DND-41 (cell line): ENCODE data around the gene AKAP6.
A peak's percentile ranks its signal among the peaks of the same experiment; 100 is the strongest.

ENCODE experiments used
- ATAC-seq: fragments of 200-7000 bp; cut with Tn5 transposase; 3 replicates; pipeline ENCODE4 v1.9.1; 2021; ENCODE audit warnings: low read depth; ENCODE audit not compliant: insufficient read depth
- DNase-seq: peaks from one replicate; pipeline ENCODE4 v3.0.0-alpha.2; 2020
- H2AFZ ChIP-seq: 2 replicates; pipeline ENCODE4 v1.6.0; 2012; ENCODE audit warnings: low read depth, low read length
- H3K27ac ChIP-seq: 2 replicates; pipeline ENCODE4 v1.5.1; 2012; ENCODE audit warnings: low read length, inconsistent platforms
- H3K27me3 ChIP-seq: fragments of 200-600 bp; sonication (generic); 2 replicates; pipeline ENCODE4 v1.6.0; 2012; ENCODE audit warnings: low read length, mild to moderate bottlenecking, inconsistent platforms; ENCODE audit not compliant: insufficient read depth, poor library complexity
- H3K36me3 ChIP-seq: 2 replicates; pipeline ENCODE4 v1.5.1; 2012; ENCODE audit warnings: low read length, inconsistent platforms; ENCODE audit not compliant: insufficient read depth
- H3K4me1 ChIP-seq: 2 replicates; pipeline ENCODE4 v1.5.1; 2012; ENCODE audit warnings: mild to moderate bottlenecking, low read length; ENCODE audit not compliant: insufficient read depth
- H3K4me2 ChIP-seq: 2 replicates; pipeline ENCODE4 v1.6.0; 2012; ENCODE audit warnings: mild to moderate bottlenecking, moderate library complexity, low read length, inconsistent platforms; ENCODE audit not compliant: insufficient read depth
- H3K4me3 ChIP-seq, 2 experiments: fragments of 200-600 bp in 1 of 2; shearing (Covaris generic) in 1 of 2; 2 replicates each; pipeline ENCODE4 v1.5.1; 2012 to 2016; ENCODE audit warnings: inconsistent platforms in 2 of 2, low read length in 2 of 2, mild to moderate bottlenecking in 2 of 2, low read depth in 1 of 2, moderate library complexity in 1 of 2
- H3K79me2 ChIP-seq: 2 replicates; pipeline ENCODE4 v1.6.0; 2012; ENCODE audit warnings: low read length, inconsistent platforms; ENCODE audit not compliant: insufficient read depth
- H3K9ac ChIP-seq: 2 replicates; pipeline ENCODE4 v1.6.0; 2012; ENCODE audit warnings: low read depth, mild to moderate bottlenecking, inconsistent platforms, low read length, moderate library complexity
- H3K9me3 ChIP-seq: 2 replicates; pipeline ENCODE4 v1.5.1; 2012; ENCODE audit warnings: low read length, moderate library complexity, mild to moderate bottlenecking, inconsistent platforms; ENCODE audit not compliant: insufficient read depth, severe bottlenecking
- H4K20me1 ChIP-seq: 2 replicates; pipeline ENCODE4 v1.6.0; 2012; ENCODE audit warnings: low read length; ENCODE audit not compliant: insufficient read depth
- EZH2 ChIP-seq: IDR thresholded peaks from 3 replicates; pipeline ENCODE4 v1.6.1; 2012; ENCODE audit warnings: borderline replicate concordance, low read depth, mild to moderate bottlenecking, moderate library complexity, low read length, inconsistent platforms; ENCODE audit not compliant: severe bottlenecking
- TF ChIP-seq, protein P1 (sequence below): IDR thresholded peaks from 2 replicates; pipeline ENCODE4 v1.5.1; 2012; ENCODE audit warnings: borderline replicate concordance, low read length, moderate library complexity, mild to moderate bottlenecking; ENCODE audit not compliant: poor library complexity, severe bottlenecking; ENCODE audit errors: extremely low read depth

The AKAP6 gene

DNA sequence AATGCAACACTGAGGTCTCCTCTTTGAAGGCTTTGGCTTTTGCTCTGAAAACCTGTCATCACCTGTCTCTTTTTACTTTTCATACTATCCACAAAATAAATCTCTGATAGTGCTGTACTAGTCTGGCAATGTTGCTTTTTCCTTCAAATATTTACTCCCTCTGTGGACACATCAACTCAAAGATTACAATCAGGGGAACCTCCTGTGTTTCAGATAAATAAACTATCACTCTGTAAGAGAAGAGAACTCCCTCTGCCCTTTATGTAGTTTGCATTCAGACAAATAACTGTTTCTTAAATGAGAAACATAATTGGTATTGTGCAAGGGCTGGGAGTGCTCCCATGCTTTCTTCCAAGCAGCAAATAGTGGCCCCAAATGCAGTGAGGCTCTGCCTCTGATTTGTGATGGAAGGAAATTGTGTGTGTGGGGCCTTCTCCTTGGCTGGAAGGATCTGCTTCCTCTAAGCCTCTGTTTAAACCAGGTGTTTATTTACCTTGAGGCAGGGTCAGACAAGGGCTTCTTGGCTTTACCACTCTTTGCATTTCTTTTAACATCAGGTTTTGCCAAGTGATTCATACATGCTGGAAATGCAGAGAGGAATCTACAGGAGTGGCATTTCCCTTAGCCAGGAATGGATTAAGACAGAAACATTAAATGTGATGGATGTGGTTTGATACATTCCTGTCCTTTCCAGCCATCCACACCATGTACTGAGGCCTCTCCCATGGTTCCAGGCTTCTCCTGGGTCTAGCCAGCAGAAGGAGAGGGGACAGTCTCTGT is 69.0 kb downstream of the AKAP6 start:
- TF ChIP-seq EZH2, result no peak
- TF ChIP-seq, protein P1, sequence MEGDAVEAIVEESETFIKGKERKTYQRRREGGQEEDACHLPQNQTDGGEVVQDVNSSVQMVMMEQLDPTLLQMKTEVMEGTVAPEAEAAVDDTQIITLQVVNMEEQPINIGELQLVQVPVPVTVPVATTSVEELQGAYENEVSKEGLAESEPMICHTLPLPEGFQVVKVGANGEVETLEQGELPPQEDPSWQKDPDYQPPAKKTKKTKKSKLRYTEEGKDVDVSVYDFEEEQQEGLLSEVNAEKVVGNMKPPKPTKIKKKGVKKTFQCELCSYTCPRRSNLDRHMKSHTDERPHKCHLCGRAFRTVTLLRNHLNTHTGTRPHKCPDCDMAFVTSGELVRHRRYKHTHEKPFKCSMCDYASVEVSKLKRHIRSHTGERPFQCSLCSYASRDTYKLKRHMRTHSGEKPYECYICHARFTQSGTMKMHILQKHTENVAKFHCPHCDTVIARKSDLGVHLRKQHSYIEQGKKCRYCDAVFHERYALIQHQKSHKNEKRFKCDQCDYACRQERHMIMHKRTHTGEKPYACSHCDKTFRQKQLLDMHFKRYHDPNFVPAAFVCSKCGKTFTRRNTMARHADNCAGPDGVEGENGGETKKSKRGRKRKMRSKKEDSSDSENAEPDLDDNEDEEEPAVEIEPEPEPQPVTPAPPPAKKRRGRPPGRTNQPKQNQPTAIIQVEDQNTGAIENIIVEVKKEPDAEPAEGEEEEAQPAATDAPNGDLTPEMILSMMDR, result no peak
- Histone ChIP-seq H3K9ac (no peak overlapping the region), H3K4me1 (no peaks in the 10 kb centered on the region), H4K20me1 (no peaks in the 10 kb centered on the region), H2AFZ (no peak overlapping the region), H3K79me2 (no peaks in the 10 kb centered on the region), H3K4me3 (no peak overlapping the region), H3K4me2 (no peak overlapping the region), H3K36me3 (no peaks in the 10 kb centered on the region), H3K9me3 (no peaks in the 10 kb centered on the region), H3K27me3 (no peaks in the 10 kb centered on the region), H3K27ac (no peak overlapping the region)
- DNase-seq (no peak), ATAC-seq (no peak)

GRCh38 chr14:32399920-32400319 is 70.8 kb downstream of the AKAP6 start:
- Histone ChIP-seq H2AFZ (no peak overlapping the region), H3K4me1 (no peaks in the 10 kb centered on the region), H3K4me3 (no peak overlapping the region), H3K36me3 (no peaks in the 10 kb centered on the region), H4K20me1 (no peaks in the 10 kb centered on the region), H3K27me3 (no peaks in the 10 kb centered on the region), H3K79me2 (no peaks in the 10 kb centered on the region), H3K4me2 (no peak overlapping the region), H3K9ac (no peak overlapping the region), H3K9me3 (no peaks in the 10 kb centered on the region), H3K27ac (no peak overlapping the region)
- DNase-seq, result no peak
- peak; percentile 75 for ATAC-seq
- TF ChIP-seq, protein P1, result no peak
- no peak for TF ChIP-seq EZH2

GRCh38 chr14:32400480-32400879 is 71.4 kb downstream of the AKAP6 start:
- H3K4me1 ChIP-seq, result no peaks in the 10 kb centered on the region
- no peak overlapping the region for H3K27ac ChIP-seq
- no peaks in the 10 kb centered on the region for H3K36me3 ChIP-seq
- no peak for DNase-seq
- no peak overlapping the region for H3K9ac ChIP-seq
- H4K20me1 ChIP-seq, result no peaks in the 10 kb centered on the region
- H2AFZ ChIP-seq, result no peak overlapping the region
- no peak for ATAC-seq
- H3K4me2 ChIP-seq, result no peak overlapping the region
- no peak overlapping the region for H3K4me3 ChIP-seq
- TF ChIP-seq EZH2, result no peak
- TF ChIP-seq, protein P1, result no peak
- H3K9me3 ChIP-seq, result no peaks in the 10 kb centered on the region
- no peaks in the 10 kb centered on the region for H3K79me2 ChIP-seq
- no peaks in the 10 kb centered on the region for H3K27me3 ChIP-seq
